ENCODE measurements around the gene SHISA2.

The SHISA2 gene

GRCh38 chr13:26025771-26026170 lies 26.0 kb downstream of the SHISA2 start:
- Histone ChIP-seq H3K9me3 (replicated peaks; ENCODE audit: insufficient read depth, low read length) (no peaks in the 10 kb centered on the region), H3K79me2 (ENCODE audit: low read length) (no peaks in the 10 kb centered on the region), H3K27me3 (replicated peaks; ENCODE audit: insufficient read depth, low read length) (no peaks in the 10 kb centered on the region), H2AFZ (ENCODE audit: low read length) (no peak overlapping the region), H3K4me3 (ENCODE audit: low read length) (no peak overlapping the region), H3K9ac (ENCODE audit: low read length) (no peak overlapping the region), H3K36me3 (replicated peaks; ENCODE audit: insufficient read depth, low read length) (no peaks in the 10 kb centered on the region), H3K4me2 (ENCODE audit: low read depth, low read length) (no peak overlapping the region), H4K20me1 (ENCODE audit: insufficient read depth, low read length) (no peaks in the 10 kb centered on the region), H3K9me2 (replicated peaks; ENCODE audit: insufficient read depth, low read length) (no peaks in the 10 kb centered on the region), H3F3A (ENCODE audit: insufficient read depth, low read length) (no peaks in the 10 kb centered on the region), H3K27ac (ENCODE audit: low read length) (no peak overlapping the region), H3K4me1 (ENCODE audit: low read length) (no peaks in the 10 kb centered on the region)
- DNase-seq: no peak
- TF ChIP-seq EZH2phosphoT487 (IDR thresholded peaks at IDR 0.05; ENCODE audit: low read length) (no peak), EZH2 (optimal IDR thresholded peaks at IDR 0.05; ENCODE audit: low read depth, low read length) (no peak), CTCF (IDR thresholded peaks at IDR 0.05; ENCODE audit: low read length) (no peak)

- H3K4me1 ChIP-seq (ENCODE audit: low read length): no peaks in the 10 kb centered on the region
- no peaks in the 10 kb centered on the region for H3K27me3 ChIP-seq (replicated peaks; ENCODE audit: insufficient read depth, low read length)
- no peak overlapping the region for H3K4me2 ChIP-seq (ENCODE audit: low read depth, low read length)
- H3K79me2 ChIP-seq (ENCODE audit: low read length): no peaks in the 10 kb centered on the region
- no peak overlapping the region for H3K9ac ChIP-seq (ENCODE audit: low read length)
- no peaks in the 10 kb centered on the region for H3F3A ChIP-seq (ENCODE audit: insufficient read depth, low read length)
- H4K20me1 ChIP-seq (ENCODE audit: insufficient read depth, low read length): no peaks in the 10 kb centered on the region
- no peaks in the 10 kb centered on the region for H3K9me3 ChIP-seq (replicated peaks; ENCODE audit: insufficient read depth, low read length)
- no peak for DNase-seq
- no peaks in the 10 kb centered on the region for H3K36me3 ChIP-seq (replicated peaks; ENCODE audit: insufficient read depth, low read length)
- no peaks in the 10 kb centered on the region for H3K9me2 ChIP-seq (replicated peaks; ENCODE audit: insufficient read depth, low read length)
- TF ChIP-seq EZH2 (optimal IDR thresholded peaks at IDR 0.05; ENCODE audit: low read depth, low read length): no peak
- TF ChIP-seq EZH2phosphoT487 (IDR thresholded peaks at IDR 0.05; ENCODE audit: low read length): no peak
- no peak for TF ChIP-seq CTCF (IDR thresholded peaks at IDR 0.05; ENCODE audit: low read length)
- no peak overlapping the region for H2AFZ ChIP-seq (ENCODE audit: low read length)
- H3K4me3 ChIP-seq (ENCODE audit: low read length): no peak overlapping the region
- H3K27ac ChIP-seq (ENCODE audit: low read length): no peak overlapping the region
These were observed 26.6 kb downstream of the SHISA2 start for GRCh38 chr13:26025196-26025595.

- Histone ChIP-seq H3K27ac (ENCODE audit: low read length) (no peak overlapping the region), H3K9me3 (replicated peaks; ENCODE audit: insufficient read depth, low read length) (no peaks in the 10 kb centered on the region), H3K9ac (ENCODE audit: low read length) (no peak overlapping the region), H3K9me2 (replicated peaks; ENCODE audit: insufficient read depth, low read length) (no peaks in the 10 kb centered on the region), H3K79me2 (ENCODE audit: low read length) (no peaks in the 10 kb centered on the region), H3K4me1 (ENCODE audit: low read length) (no peaks in the 10 kb centered on the region), H3K4me3 (ENCODE audit: low read length) (no peak overlapping the region), H3K4me2 (ENCODE audit: low read depth, low read length) (no peak overlapping the region), H4K20me1 (ENCODE audit: insufficient read depth, low read length) (no peaks in the 10 kb centered on the region), H3K27me3 (replicated peaks; ENCODE audit: insufficient read depth, low read length) (no peaks in the 10 kb centered on the region), H2AFZ (ENCODE audit: low read length) (no peak overlapping the region), H3K36me3 (replicated peaks; ENCODE audit: insufficient read depth, low read length) (no peaks in the 10 kb centered on the region), H3F3A (ENCODE audit: insufficient read depth, low read length) (no peaks in the 10 kb centered on the region)
- TF ChIP-seq CTCF (IDR thresholded peaks at IDR 0.05; ENCODE audit: low read length): no peak
- no peak for TF ChIP-seq EZH2phosphoT487 (IDR thresholded peaks at IDR 0.05; ENCODE audit: low read length)
- no peak for TF ChIP-seq EZH2 (optimal IDR thresholded peaks at IDR 0.05; ENCODE audit: low read depth, low read length)
- no peak for DNase-seq
These were observed 27.3 kb downstream of the SHISA2 start for GRCh38 chr13:26024558-26024957.
